Urothelium cell line (cell line): ENCODE measurements around the gene EML1.

Experiments used
- DNase-seq: peaks from one replicate; pipeline ENCODE4 v3.0.0; 2011; ENCODE audit warnings: low spot score, mixed read lengths
- FAIRE-seq: peaks from 2 replicates; lab custom pipeline; 2011; peaks lifted over from hg19 to GRCh38; lab: Jason Lieb, UNC

The EML1 gene

GRCh38 chr14:99981806-99982205, 188.6 kb downstream of the EML1 start:
- DNase-seq (no peak), FAIRE-seq (no peak)

- no peak for FAIRE-seq
These were observed 189.5 kb downstream of the EML1 start for GRCh38 chr14:99982537-99983250.

GRCh38 chr14:99983251-99984015, 190.2 kb downstream of the EML1 start:
- no peak for FAIRE-seq
- DNase-seq, result no peak

More at GRCh38 chr14:99982537-99983250, 189.5 kb downstream of the EML1 start:
- peak; percentile 57 for DNase-seq

- no peak for FAIRE-seq
- no peak for DNase-seq
These were observed 190.8 kb downstream of the EML1 start for GRCh38 chr14:99984036-99984435.

- DNase-seq (no peak), FAIRE-seq (no peak)
These were observed 193.2 kb downstream of the EML1 start for GRCh38 chr14:99986396-99986795.

GRCh38 chr14:99989032-99989431, 195.8 kb downstream of the EML1 start:
- DNase-seq, result no peak
- FAIRE-seq, result no peak

- FAIRE-seq (no peak), DNase-seq (no peak)
These were observed 197.3 kb downstream of the EML1 start for GRCh38 chr14:99990268-99991170.

GRCh38 chr14:99991331-99991730, 198.1 kb downstream of the EML1 start:
- no peak for FAIRE-seq
- no peak for DNase-seq
